ENCODE results near the gene IL37.

GRCh38 chr2:112915300-112916144 is 4.6 kb downstream of the IL37 start:
- TF ChIP-seq POLR2AphosphoS5 (IDR thresholded peaks at IDR 0.05; ENCODE audit: borderline replicate concordance, low read depth, low read length) (no peak), EZH2 (IDR thresholded peaks at IDR 0.05) (no peak), FOXP2 (optimal IDR thresholded peaks at IDR 0.05; ENCODE audit: control extremely low read depth, extremely low read length, insufficient read depth) (no peak)
